GM19372 (cell line): ENCODE measurements around the gene FAF2.
"Not testable (repeated sequence)": the region's sequence is repeated elsewhere in the genome, so short reads cannot be mapped to it uniquely, and the experiment has no call there.

Source experiments
- ATAC-seq: cut with Tn5 transposase; IDR thresholded peaks from one replicate; pipeline ENCODE4 v1.9.1; 2021; ENCODE audit warnings: mild to moderate bottlenecking, low read depth, moderate library complexity; ENCODE audit not compliant: unreplicated experiment

Gene FAF2

DNA sequence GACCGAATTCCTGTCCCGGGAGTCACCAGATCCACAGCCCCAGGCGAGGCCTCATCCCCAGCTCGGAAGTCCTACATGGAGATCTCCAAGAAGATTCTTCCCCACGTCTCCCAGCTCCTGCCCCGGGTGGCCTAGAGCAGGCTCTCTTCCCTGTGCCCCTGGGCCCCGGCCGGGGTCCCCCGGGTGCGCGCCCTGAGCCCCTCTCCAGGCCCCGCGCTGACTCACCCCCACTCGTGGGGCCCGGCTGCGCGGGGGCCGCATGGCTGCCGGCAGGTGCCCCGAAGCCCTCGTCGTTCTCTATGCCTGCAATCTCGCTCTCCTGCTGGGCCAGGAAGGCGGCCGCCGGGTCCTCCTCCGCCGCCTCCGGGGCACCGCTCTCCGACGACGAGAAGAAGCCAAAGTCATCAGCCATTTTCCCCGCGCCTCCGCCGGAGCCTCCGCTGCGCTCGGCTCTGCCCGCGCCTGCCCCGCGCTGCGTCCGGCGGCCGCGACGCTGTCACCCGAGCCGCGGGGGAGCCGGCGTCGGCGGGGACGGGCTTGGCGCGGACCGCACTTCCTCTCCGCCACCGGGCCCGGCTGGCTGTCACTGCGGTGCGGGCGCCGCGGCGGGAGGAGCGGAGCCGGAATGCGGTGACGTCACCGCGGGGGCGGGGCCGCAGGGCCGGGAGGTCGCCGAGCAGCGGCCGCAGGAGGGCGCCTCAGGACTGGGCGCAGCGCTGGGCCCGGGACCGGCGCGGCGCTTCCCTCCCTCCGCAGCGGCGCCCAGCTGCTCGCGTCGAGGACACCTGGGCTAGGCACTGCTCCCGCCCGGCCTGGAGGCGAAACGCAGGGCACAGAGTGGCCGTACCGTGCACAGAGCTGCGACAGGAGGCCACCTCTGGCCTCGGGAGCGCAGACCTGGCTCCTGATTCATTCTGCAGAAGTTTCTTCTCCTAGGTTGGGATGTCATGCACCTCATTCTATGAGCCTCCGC lies 31.9 kb upstream of the FAF2 start, which contains the start of gene CLTB:
CLTB (minus strand) TSS at position 588 of the 973 bp plus-strand sequence; CDS start at position 412, 176 bp downstream.
- peak; percentile 91 for ATAC-seq

DNA sequence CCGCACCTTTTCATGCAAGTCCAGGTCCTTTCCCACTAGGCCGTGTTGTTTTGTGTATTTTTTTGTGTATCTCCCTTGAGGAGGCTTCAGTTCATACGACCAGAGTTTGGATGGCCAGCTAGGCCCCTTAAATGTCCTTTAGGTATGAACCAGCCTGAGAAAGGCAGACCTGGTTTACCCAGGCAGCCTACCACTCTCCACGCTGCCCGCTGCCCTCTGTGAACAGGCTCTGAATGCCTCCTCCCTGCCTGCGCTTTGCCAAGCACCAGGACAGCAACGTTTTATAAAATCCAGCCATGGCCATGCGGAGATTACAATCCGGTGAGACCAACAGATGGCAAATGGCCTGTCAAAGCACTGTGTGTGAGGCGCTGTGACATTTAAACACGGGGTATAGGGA lies 31.2 kb upstream of the FAF2 start:
- ATAC-seq = no peak

DNA sequence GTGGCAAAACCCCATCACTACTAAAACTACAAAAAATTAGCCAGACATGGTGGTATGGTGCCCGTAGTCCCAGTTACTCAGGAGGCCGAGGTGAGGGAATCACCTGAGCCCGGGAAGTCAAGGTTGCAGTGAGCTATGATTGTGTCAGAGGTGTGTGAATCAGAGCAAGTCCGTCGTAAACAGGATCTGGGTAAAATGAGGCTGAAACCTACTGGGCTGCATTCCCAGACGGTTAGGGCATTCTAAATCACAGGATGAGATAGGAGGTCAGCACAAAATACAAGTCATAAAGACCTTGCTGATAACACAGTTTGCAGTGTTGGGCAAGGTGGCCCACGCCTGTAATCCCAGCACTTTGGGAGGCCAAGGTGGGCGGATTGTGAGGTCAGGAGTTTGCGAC lies 29.9 kb upstream of the FAF2 start:
- no peak for ATAC-seq

DNA sequence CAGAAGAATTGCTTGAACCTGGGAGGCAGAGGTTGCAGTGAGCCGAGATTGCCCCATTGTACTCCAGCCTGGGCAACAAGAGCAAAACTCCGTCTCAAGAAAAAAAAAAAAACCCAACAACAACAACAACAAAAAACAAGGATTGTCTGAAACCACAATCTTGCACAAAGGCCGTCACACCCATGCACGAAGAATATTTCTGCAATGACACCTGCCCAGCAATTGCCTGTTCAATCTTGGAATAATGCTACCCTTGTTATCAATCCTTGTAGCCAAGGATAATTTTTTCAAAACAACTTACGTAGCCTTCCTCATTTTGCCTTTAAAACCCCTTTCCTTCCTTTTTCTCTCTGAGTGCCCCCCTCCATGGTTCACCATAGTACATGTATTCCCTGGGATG lies 28.1 kb upstream of the FAF2 start:
- ATAC-seq = no peak

DNA sequence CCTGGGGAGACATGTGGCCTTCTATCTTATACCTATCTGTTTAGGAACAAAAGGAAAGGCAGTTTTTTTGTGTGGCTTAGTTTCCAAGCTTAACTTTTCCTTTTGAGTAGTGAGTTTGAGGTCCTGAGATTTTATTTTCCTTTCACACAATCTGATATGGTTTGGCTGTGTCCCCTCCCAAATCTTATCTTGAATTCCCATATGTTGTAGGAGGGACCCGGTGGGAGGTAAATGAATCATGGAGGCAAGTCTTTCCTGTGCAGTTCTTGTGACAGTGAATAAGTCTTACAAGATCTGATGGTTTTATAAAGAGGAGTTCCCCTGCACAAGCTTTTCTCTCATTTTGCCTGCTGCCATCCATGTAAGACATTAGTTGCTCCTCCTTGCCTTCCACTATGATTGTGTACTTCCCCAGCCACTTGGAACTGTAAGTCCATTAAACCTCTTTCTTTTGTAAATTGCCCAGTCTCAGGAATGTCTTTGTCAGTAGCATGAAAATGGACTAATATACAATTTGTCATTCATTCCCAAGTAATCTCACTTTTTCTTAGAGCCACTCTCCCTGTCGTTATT lies 27.1 kb upstream of the FAF2 start:
- no peak for ATAC-seq

DNA sequence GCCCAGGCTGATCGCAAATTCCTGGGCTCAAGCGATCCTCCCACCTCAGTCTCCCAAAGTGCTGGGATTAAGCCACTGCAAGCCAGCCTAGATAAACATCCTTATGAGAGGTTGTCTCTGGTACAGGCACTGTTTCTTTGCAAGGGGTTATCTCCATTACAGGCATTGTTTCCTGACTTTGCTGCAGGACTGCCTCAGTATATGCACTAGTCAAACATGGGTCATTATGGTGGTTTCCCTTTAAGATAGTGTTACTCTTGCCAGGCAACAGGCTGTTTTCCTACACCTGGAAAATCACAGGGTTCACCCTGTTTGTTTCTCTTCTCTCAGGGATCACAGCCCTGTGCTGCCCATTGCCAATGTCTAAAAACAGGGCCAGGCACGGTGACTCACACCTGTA lies 24.0 kb upstream of the FAF2 start:
- ATAC-seq = no peak

DNA sequence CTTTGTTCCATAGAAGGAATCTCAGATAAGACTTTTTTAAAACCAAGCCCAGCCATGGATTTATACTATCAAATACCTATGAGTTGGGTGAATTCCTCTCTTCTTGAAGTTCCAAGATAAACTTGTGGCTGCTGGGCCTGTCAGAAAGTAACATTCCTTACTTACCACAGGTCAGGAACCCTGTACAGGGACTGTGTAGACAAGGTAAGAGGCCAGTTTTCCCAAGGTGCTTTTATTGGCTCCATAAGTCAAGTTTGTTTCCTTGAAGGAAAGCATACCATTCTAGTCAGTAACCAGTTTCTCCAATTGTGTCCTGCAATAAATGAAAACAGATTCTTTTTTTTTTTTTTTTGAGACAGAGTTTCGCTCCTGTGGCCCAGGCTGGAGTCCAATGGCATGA lies 23.0 kb upstream of the FAF2 start:
- no peak for ATAC-seq

DNA sequence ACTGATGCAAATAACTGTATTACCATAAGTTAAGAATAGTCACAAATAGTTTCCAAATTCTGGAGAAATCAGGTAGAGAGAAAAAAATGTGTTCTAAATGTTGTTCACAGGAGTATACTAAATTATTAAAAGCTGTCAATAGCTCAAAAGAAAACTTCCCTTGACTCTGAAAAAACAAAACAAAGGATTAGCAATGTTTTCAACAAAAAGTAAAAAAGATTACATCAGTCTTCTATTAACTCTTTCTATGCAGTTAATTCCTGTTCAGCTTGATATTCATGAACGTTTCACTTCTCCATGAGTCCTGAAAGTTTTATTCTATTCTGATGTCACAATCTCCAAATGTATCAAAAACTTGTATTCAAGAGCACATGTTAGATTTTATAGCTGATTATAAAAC lies 22.4 kb upstream of the FAF2 start:
- no peak for ATAC-seq

DNA sequence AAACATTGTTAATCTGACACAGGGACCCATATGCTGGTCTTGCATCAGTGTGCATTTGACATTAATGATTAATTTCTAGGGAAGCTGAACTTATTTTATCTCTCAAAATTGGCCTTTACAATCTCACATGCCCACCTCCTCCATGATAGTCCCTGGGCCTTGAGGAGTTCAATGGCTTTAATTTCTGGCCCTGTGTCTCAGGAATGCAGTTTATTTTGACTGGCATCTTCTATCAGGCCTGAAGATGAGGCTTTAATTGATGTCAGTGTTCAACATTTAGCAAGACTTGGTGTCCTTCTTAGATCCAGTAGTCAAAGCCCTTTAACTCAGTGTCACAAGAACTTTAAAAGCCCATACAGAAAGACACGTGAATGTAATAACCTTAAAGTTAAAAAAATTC lies 21.3 kb upstream of the FAF2 start:
- no peak for ATAC-seq

DNA sequence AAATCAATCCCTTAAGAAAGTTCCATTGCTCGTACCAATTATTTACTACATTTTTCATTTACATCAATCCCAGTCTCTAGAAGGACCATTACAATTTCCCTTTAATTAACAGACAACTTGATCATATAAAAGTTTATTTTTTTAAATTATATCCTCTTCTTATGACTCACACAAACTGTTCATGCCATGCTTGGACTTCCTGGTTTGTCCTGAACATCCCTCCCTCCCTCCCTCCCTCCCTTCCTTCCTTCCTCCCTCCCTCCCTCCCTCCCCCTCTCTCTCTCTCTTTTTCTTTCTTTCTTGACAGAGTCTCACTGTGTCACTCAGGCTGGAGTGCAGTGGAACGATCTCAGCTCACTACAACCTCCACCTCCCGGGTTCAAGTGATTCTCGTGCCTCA lies 20.2 kb upstream of the FAF2 start:
- ATAC-seq = no peak

DNA sequence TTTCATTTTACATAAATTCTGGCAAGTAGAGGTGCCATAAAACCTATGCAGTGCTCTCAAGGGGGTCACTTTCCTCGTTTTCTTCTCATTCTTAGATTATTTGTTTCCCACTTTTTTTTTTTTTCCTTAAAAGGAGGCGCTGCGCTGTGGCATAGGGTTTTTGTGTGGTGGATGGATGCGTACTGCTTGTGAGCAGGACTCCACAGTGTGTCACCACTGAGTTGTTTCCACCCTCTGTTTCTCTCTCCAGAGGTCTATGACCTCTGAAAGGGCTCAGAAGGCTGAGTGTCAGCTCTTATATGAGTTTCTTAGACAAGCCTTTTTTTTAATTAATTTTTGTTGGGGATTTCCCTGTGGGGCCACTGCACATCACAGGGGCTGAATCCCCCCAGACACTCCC lies 18.2 kb upstream of the FAF2 start:
- ATAC-seq = no peak

DNA sequence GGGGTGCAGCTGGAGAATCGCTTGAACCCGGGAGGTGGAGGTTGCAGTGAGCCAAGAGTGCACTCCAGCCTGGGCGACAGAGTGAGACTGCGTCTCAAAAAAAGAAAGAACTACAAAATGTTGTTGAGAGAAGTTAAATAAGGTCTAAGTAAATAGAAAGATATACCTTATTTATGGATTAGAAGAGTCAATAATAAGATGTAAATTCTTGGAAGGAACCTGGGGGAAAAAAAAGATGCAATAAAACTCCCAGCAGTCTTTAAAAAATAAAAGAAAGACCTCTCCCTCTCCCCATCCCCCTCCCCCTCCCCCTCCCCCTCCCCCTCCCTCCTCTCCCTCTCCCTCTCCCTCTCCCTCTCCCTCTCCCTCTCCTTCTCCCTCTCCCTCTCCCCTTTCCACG lies 15.5 kb upstream of the FAF2 start:
- no peak for ATAC-seq

DNA sequence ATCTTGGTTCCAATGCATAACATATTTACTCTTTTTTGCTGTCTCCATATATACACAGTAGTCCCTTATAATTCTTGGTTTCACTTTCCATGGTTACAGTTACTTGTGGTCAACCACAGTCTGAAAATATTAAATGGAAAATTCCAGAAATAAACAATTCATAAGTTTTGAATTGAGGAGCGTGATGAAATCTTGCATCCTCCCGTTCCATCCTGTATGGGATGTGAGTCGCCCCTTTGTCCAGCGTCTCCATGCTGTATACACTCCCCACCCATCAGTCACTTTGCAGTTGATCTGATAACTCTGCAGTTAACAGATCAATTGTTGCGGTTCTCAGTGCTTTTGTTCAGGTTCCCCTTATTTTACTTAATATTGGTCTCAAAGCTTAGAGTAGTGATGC lies 11.5 kb upstream of the FAF2 start:
- ATAC-seq = no peak

DNA sequence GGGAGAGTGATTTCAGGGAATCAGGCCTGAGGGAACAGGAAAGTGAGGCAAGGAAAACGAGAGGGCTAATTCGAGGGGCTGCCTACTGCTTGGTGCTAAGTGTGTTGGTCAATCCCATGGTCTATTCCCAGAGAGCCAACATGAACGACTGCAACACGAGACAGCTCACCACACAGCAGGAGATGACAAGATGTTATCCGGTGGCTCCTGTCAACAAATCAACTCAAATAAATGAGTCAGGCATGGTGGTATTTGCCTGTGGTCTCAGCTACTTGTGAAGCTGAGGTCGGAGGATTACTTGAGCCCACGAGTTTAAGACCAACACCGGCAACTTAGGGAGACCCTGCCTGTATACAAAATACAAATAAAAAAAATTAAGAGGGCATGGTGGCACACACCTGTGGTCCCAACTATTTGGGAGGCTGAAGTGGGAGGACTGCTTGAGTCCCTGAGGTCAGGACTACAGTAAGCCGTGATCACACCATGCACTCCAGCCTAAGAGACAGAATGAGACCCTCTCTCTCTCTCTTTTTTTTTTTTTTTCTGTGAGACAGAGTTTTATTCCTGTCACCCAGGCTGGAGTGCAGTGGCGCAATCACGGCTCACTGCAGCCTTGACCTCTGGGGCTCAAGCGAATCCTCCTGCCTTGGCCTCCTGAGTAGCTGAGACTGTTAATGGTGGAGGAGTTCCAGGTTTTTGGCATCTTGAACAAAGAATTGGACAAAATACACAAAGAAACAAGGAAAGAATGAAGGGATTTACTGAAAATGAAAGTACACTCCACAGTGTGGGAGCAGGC lies 9.0 kb upstream of the FAF2 start:
- no peak for ATAC-seq

DNA sequence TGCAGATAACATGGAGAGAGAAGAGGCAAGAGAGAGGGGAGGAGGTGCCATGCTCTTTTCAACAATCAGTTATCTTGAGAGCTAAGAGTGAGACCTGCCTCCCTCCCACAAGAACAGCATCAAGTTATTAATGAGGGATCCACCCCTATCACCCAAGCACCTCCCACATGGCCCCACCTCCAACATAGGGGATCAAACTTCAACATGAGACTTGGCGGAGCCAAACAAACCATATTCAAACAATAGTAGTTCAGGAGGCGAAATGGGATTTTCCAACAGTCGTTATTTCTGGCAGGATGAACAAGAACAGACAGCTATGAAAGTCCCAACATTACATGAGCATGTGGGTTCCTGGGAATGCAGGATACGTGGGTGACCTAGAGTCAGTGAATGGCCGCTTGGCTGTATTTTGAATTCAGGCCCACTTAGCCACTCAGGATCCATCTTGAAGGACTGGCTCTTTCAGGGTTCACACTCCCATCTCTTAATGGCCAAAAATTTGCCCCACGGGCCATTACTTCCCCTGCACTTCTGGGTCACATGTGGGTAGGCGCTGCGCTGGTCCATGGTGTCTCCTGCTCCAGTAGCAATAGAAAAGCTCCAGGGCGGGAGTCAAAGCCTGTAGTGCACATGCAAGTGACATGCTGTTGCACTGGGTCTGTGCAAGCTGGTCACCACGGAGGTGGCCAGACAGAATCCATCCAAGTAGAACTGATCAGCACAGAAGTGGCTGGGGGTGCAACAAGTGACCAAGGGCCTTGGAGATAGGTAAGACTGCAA lies 7.1 kb upstream of the FAF2 start:
- ATAC-seq = no peak

DNA sequence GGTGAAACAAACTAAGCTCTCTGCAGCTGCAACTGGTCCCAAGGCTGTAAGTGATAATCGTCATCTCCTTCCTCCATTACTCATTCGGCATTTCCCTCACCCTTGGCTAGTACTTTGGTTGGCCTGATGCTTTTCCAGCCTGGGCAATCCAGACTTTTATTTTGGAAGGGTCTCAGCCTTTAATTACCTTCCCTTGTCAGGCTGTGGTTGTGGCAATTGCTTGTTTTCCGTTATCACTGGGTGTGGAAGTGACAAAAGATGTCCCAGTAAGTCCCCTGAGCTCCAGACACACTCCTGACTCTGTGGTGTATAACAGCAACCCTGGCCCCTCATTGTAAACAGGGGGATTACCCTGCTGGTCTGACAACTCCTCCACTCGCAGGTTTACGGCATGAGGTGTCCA lies 6.3 kb upstream of the FAF2 start:
- ATAC-seq = no peak

DNA sequence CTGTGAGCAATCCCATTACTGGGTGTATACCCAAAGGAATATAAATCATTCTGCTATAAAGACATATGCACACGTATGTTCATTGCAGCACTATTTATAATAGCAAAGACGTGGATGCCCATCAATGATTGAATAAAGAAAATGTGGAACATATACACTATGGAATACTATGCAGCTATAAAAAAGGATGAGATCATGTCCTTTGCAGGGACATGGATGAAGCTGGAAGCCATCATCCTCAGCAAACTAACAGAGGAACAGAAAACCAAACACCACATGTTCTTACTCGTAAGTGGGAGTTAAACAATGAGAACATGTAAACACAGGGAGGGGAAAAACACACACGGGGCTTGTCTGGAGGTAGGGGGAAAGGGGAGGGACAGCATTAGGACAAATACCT lies 5.3 kb upstream of the FAF2 start:
- ATAC-seq = not testable (repeated sequence)

DNA sequence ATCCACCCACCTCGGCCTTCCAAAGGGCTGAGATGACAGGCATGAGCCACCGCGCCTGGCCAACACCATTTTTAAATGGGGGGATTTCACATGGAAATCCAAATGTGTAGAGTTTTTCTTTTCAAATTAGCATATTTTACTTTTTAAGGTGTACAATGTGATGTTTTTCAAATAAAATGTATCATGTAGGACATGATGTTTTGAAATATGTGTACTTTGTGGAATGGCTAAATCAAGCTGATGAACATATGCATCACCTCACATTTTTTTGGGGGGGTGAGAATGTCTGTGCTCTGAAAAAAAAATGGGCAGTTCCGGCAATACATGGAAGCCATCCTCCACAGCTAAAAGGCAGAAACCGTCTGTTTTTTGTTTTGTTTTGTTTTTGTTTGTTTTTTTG lies 3.4 kb upstream of the FAF2 start:
- no peak for ATAC-seq

DNA sequence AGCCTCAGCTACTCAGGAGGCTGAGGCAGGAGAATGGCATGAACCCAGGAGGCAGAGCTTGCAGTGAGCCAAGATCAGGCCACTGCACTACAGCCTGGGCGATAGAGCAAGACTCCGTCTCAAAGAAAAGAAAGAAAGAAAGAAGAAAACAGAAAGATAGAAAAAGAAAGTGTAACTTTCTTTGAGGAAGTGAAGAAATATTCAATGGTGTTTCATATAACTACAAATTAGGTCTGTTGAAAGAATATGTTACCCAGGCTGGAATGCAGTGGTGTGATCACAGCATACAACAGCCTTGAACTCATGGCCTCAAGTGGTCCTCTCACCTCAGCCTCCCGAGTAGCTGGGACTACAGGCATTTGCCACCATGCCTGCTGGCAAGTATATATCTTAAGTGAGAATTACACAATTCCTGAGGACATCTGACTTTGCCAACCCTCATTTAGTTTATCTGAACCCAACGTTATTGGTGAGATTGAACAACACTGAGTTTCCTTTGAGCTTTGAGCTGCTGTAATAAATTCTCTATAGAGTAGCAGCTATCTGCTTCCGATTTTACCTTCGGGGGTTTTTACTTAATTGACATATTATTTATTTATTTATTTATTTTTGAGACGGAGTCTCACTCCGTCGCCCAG lies 2.0 kb upstream of the FAF2 start:
- ATAC-seq = no peak
